Thymus (tissue), 2 donors: ENCODE measurements around the gene ADAMTS12. TPM values are rescaled to one million over a fixed set of nuclear protein-coding genes. Genes with fewer than 3 reads are reported as not detected.

Experiments used
- polyA plus RNA-seq: library from polyadenylated mRNA; stranded (reverse); fragments of 200-250 nt; gene quantifications from one replicate; pipeline ENCODE4 v1.2.3, GENCODE V29; 2013
- total RNA-seq: library from RNA; stranded (reverse); fragments of 120-200 nt; gene quantifications from one replicate; pipeline ENCODE4 v1.2.4, GENCODE V29; 2013
- donor health status: healthy.

ADAMTS12 gene
- total and polyA plus RNA-seq, 2 donors, result 0.18 to 1.6 TPM

Other genes starting within 250 kb of the ADAMTS12 start
- gene RXFP3, start 44.4 kb upstream of the ADAMTS12 start, total RNA-seq, result not detected
- not detected for gene RXFP3, start 44.4 kb upstream of the ADAMTS12 start, polyA plus RNA-seq
- gene SLC45A2, start 92.7 kb upstream of the ADAMTS12 start, total RNA-seq, result not detected
- gene SLC45A2, start 92.7 kb upstream of the ADAMTS12 start, polyA plus RNA-seq, result 0.05 TPM
- 7.5 TPM for gene AMACR, start 116.1 kb upstream of the ADAMTS12 start, total RNA-seq
- gene AMACR, start 116.1 kb upstream of the ADAMTS12 start, polyA plus RNA-seq, result 7.8 TPM
- 5.0 TPM for gene C1QTNF3, start 151.2 kb upstream of the ADAMTS12 start, total RNA-seq
- gene C1QTNF3, start 151.2 kb upstream of the ADAMTS12 start, polyA plus RNA-seq, result 25.1 TPM